Mucosa of descending colon (tissue), 3 donors: ENCODE data around the gene SAMD3. TPM values are rescaled to one million over a fixed set of nuclear protein-coding genes. Genes with fewer than 3 reads are reported as not detected.

Experiments used
- ATAC-seq: fragments of 200-7000 bp; cut with Tn5 transposase; one replicate; pipeline ENCODE4 v1.9.1; 2020; ENCODE audit warnings: mild to moderate bottlenecking, moderate library complexity
- DNase-seq, 3 donors: peaks; one replicate each; pipeline ENCODE4 v3.0.0-alpha.2; 2020
- H3K36me3 ChIP-seq: fragments of 200-600 bp; one replicate; pipeline ENCODE4 v1.8.0; 2021; ENCODE audit warnings: low read depth, mild to moderate bottlenecking
- H3K4me1 ChIP-seq: fragments of 200-600 bp; one replicate; pipeline ENCODE4 v1.8.0; 2021; ENCODE audit warnings: low read depth, mild to moderate bottlenecking
- H3K4me3 ChIP-seq: fragments of 200-600 bp; one replicate; pipeline ENCODE4 v1.8.0; 2021; ENCODE audit warnings: mild to moderate bottlenecking
- H3K9me3 ChIP-seq: fragments of 200-600 bp; one replicate; pipeline ENCODE4 v1.8.0; 2021; ENCODE audit warnings: mild to moderate bottlenecking
- intact Hi-C, 2 donors: fragments of 100-400 bp; cut with DNase I in 1 of 2; cut with micrococcal nuclease in 1 of 2; formaldehyde crosslinking; loops; one replicate each; pipeline versions ENCODE4 v1.11.0 to v1.11.1; 2022; cut with DNase I, micrococcal nuclease
- total RNA-seq, 3 donors: library from RNA; stranded (reverse); fragmentation: NEBNext Ultra II Directional in 2 of 3; extraction: Animal tissue kit (Norgen Biotek cat#: 25700) in 2 of 3; gene quantifications; one replicate each; pipeline versions ENCODE4 v1.2.1 to v1.2.4, GENCODE V29; 2021 to 2023
- TF ChIP-seq, protein P1 (sequence below): fragments of 200-600 bp; IDR thresholded peaks from one replicate; pipeline ENCODE4 v1.8.0; 2022; ENCODE audit warnings: antibody characterized with exemption, mild to moderate bottlenecking
- donor health status: DM: no; HTN: no; CAD: no; lungs with moderate emphysema.
- donor health status: DM: no; HTN: no; CAD: no.
- donor health status: DM: no; HTN: yes; CAD: no.

The SAMD3 gene
- total RNA-seq, 3 donors from 2014 or later: 0.90 to 5.4 (median 1.7) TPM

- ATAC-seq (peak; percentile 95), DNase-seq (peak; percentile 50 to 66 (median 64))
- Histone ChIP-seq H3K9me3 (no peaks in the 10 kb centered on the region), H3K36me3 (no peaks in the 10 kb centered on the region), H3K4me1 (peaks cover 6% of the 10 kb centered on the region), H3K4me3 (no peak overlapping the region)
- intact Hi-C loops: no loop called here
- TF ChIP-seq, protein P1, sequence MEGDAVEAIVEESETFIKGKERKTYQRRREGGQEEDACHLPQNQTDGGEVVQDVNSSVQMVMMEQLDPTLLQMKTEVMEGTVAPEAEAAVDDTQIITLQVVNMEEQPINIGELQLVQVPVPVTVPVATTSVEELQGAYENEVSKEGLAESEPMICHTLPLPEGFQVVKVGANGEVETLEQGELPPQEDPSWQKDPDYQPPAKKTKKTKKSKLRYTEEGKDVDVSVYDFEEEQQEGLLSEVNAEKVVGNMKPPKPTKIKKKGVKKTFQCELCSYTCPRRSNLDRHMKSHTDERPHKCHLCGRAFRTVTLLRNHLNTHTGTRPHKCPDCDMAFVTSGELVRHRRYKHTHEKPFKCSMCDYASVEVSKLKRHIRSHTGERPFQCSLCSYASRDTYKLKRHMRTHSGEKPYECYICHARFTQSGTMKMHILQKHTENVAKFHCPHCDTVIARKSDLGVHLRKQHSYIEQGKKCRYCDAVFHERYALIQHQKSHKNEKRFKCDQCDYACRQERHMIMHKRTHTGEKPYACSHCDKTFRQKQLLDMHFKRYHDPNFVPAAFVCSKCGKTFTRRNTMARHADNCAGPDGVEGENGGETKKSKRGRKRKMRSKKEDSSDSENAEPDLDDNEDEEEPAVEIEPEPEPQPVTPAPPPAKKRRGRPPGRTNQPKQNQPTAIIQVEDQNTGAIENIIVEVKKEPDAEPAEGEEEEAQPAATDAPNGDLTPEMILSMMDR: no peak
These were observed 90.5 kb downstream of the SAMD3 start for GRCh38 chr6:130132286-130132701.

GRCh38 chr6:130129762-130130246 lies 92.9 kb downstream of the SAMD3 start:
- no peak for DNase-seq
- Histone ChIP-seq H3K4me1 (peaks cover 6% of the 10 kb centered on the region), H3K9me3 (no peaks in the 10 kb centered on the region), H3K36me3 (no peaks in the 10 kb centered on the region), H3K4me3 (no peak overlapping the region)
- intact Hi-C loops: no loop called here
- TF ChIP-seq, protein P1: no peak
- ATAC-seq: no peak

- intact Hi-C loops: no loop called here
- Histone ChIP-seq H3K4me1 (peaks cover 4% of the 10 kb centered on the region), H3K4me3 (no peak overlapping the region), H3K36me3 (no peaks in the 10 kb centered on the region), H3K9me3 (no peaks in the 10 kb centered on the region)
- no peak for ATAC-seq
- no peak for DNase-seq
- TF ChIP-seq, protein P1: no peak
These were observed 94.4 kb downstream of the SAMD3 start for GRCh38 chr6:130128326-130128725.

- Histone ChIP-seq H3K36me3 (no peaks in the 10 kb centered on the region), H3K4me3 (no peak overlapping the region), H3K4me1 (no peaks in the 10 kb centered on the region), H3K9me3 (no peaks in the 10 kb centered on the region)
- intact Hi-C loops: no loop called here
- no peak for ATAC-seq
- no peak for DNase-seq
- TF ChIP-seq, protein P1: no peak
These were observed 95.6 kb downstream of the SAMD3 start for GRCh38 chr6:130127195-130127594.

GRCh38 chr6:130122243-130122642 lies 100.5 kb downstream of the SAMD3 start:
- ATAC-seq (peak; percentile 25), DNase-seq (no peak)
- H3K9me3 ChIP-seq: no peaks in the 10 kb centered on the region
- no peaks in the 10 kb centered on the region for H3K36me3 ChIP-seq
- no peaks in the 10 kb centered on the region for H3K4me1 ChIP-seq
- TF ChIP-seq, protein P1: no peak
- intact Hi-C loops: no loop called here
- no peak overlapping the region for H3K4me3 ChIP-seq

DNA sequence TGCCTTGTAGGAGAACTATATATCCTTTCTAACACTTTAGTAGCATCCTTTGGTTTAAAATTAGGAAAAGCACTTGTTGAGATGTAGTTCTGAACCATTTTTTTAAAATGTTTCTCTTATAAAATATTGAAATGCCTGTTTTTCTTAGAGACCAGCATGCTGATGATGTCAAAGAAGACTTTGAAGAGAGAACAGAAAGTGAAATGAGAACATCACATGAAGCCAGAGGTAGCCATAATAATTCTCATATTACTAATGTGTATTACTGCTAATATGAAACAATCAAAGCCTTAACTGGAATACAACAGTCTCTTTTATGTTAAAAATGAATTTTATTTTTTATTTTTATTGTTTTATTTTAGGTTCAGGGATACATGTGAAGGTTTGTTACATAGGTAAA lies 102.0 kb downstream of the SAMD3 start:
- no peaks in the 10 kb centered on the region for H3K9me3 ChIP-seq
- no peaks in the 10 kb centered on the region for H3K36me3 ChIP-seq
- ATAC-seq (no peak), DNase-seq (no peak)
- intact Hi-C loops: no loop called here
- TF ChIP-seq, protein P1: no peak
- no peaks in the 10 kb centered on the region for H3K4me1 ChIP-seq
- no peak overlapping the region for H3K4me3 ChIP-seq
